GM12874 (cell line): ENCODE results near the gene FEZF2.

Experiments used
- CTCF ChIP-seq: IDR thresholded peaks from 2 replicates; pipeline ENCODE4 v1.5.1; 2011; ENCODE audit warnings: low read depth, mild to moderate bottlenecking, control low read depth, low read length, moderate library complexity; ENCODE audit not compliant: insufficient read depth

The FEZF2 gene

GRCh38 chr3:62373215-62373614 is at the start of gene FEZF2:
Gene FEZF2 (minus strand): TSS chr3:62373550. CDS start chr3:62372868, 682 bp downstream.
- TF ChIP-seq CTCF = no peak

GRCh38 chr3:62421207-62421606 is 47.9 kb upstream of the FEZF2 start:
- TF ChIP-seq CTCF = no peak

GRCh38 chr3:62416144-62416543 is 42.8 kb upstream of the FEZF2 start:
- no peak for TF ChIP-seq CTCF

- no peak for TF ChIP-seq CTCF
Observed at GRCh38 chr3:62415312-62415801, 42.0 kb upstream of the FEZF2 start.

- TF ChIP-seq CTCF = no peak
Observed at GRCh38 chr3:62414786-62415185, 41.4 kb upstream of the FEZF2 start.

GRCh38 chr3:62413687-62414086 is 40.3 kb upstream of the FEZF2 start:
- TF ChIP-seq CTCF = no peak

GRCh38 chr3:62406945-62407344 is 33.6 kb upstream of the FEZF2 start:
- TF ChIP-seq CTCF = no peak
